Neural cell (in vitro differentiated cells): ENCODE measurements around the gene CNTN6.

Experiments used
- EZH2 ChIP-seq: fragments of 200-600, 300-800 bp; shearing (Covaris generic), sonication (generic); IDR thresholded peaks from 2 replicates; pipeline ENCODE4 v1.6.1; 2014; ENCODE audit warnings: antibody characterized with exemption, low read length, borderline replicate concordance, mild to moderate bottlenecking; ENCODE audit not compliant: insufficient read depth, poor library complexity, severe bottlenecking
- TF ChIP-seq, protein P1 (sequence below): fragments of 450-650 bp; IDR thresholded peaks from 2 replicates; pipeline ENCODE4 v1.5.1; 2014; ENCODE audit warnings: antibody characterized with exemption, mild to moderate bottlenecking, moderate library complexity; ENCODE audit not compliant: poor library complexity, severe bottlenecking
- TF ChIP-seq, protein P2 (sequence below): IDR thresholded peaks from 2 replicates; pipeline ENCODE4 v1.6.1; 2012; ENCODE audit warnings: borderline replicate concordance

DNA sequence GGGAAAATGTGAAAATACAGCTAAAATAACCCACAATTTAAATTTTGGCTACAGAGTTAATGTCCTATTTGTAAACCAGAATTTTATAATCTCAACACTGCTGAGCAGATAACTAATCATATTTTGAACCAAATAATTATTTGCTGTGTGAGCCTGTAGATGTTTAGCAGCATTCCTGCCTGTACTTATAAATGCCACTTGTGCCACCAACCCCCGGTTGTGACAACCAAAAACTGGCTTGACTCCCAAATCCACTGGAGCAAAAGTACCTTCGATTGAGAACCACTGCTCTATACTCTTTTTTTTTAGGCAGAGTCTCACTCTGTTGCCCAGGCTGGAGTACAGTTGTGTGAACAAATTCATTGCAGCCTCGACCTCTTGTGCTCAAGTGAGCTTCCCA is 78.5 kb downstream of the CNTN6 start:
- TF ChIP-seq, protein P1, sequence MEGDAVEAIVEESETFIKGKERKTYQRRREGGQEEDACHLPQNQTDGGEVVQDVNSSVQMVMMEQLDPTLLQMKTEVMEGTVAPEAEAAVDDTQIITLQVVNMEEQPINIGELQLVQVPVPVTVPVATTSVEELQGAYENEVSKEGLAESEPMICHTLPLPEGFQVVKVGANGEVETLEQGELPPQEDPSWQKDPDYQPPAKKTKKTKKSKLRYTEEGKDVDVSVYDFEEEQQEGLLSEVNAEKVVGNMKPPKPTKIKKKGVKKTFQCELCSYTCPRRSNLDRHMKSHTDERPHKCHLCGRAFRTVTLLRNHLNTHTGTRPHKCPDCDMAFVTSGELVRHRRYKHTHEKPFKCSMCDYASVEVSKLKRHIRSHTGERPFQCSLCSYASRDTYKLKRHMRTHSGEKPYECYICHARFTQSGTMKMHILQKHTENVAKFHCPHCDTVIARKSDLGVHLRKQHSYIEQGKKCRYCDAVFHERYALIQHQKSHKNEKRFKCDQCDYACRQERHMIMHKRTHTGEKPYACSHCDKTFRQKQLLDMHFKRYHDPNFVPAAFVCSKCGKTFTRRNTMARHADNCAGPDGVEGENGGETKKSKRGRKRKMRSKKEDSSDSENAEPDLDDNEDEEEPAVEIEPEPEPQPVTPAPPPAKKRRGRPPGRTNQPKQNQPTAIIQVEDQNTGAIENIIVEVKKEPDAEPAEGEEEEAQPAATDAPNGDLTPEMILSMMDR, result no peak
- TF ChIP-seq EZH2, result no peak
- TF ChIP-seq, protein P2, sequence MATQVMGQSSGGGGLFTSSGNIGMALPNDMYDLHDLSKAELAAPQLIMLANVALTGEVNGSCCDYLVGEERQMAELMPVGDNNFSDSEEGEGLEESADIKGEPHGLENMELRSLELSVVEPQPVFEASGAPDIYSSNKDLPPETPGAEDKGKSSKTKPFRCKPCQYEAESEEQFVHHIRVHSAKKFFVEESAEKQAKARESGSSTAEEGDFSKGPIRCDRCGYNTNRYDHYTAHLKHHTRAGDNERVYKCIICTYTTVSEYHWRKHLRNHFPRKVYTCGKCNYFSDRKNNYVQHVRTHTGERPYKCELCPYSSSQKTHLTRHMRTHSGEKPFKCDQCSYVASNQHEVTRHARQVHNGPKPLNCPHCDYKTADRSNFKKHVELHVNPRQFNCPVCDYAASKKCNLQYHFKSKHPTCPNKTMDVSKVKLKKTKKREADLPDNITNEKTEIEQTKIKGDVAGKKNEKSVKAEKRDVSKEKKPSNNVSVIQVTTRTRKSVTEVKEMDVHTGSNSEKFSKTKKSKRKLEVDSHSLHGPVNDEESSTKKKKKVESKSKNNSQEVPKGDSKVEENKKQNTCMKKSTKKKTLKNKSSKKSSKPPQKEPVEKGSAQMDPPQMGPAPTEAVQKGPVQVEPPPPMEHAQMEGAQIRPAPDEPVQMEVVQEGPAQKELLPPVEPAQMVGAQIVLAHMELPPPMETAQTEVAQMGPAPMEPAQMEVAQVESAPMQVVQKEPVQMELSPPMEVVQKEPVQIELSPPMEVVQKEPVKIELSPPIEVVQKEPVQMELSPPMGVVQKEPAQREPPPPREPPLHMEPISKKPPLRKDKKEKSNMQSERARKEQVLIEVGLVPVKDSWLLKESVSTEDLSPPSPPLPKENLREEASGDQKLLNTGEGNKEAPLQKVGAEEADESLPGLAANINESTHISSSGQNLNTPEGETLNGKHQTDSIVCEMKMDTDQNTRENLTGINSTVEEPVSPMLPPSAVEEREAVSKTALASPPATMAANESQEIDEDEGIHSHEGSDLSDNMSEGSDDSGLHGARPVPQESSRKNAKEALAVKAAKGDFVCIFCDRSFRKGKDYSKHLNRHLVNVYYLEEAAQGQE, result no peak
